CD4-positive, alpha-beta memory T cell (primary cell): ENCODE results near the gene MITF. TPM values are rescaled to one million over a fixed set of nuclear protein-coding genes. Genes with fewer than 3 reads are reported as not detected.

Experiments
- CTCF ChIA-PET: fragments of 350-600 bp; sonication (Branson Sonifier 250); formaldehyde crosslinking; loops from one replicate; lab custom pipeline; 2021; ENCODE audit warnings: inconsistent platforms; ENCODE audit not compliant: partially characterized antibody; lab: Charles Lee
- POLR2A ChIA-PET: fragments of 350-600 bp; sonication (Branson Sonifier 250); formaldehyde crosslinking; loops from one replicate; lab custom pipeline; 2021; ENCODE audit not compliant: partially characterized antibody; lab: Charles Lee
- DNase-seq, 5 donors: peaks; one replicate each; pipeline versions ENCODE4 v3.0.0 to v3.0.0-alpha.2; 2020 to 2022; ENCODE audit warnings: mixed read lengths in 1 of 5
- H3K27ac ChIP-seq: one replicate; pipeline ENCODE4 v1.7.0; 2013; ENCODE audit warnings: low read depth, low read length
- H3K27me3 ChIP-seq: 2 replicates; pipeline ENCODE4 v1.7.0; 2013; ENCODE audit warnings: mild to moderate bottlenecking, low read length, moderate library complexity; ENCODE audit not compliant: insufficient read depth
- H3K36me3 ChIP-seq: 2 replicates; pipeline ENCODE4 v1.7.0; 2013; ENCODE audit warnings: mild to moderate bottlenecking, low read length, moderate library complexity; ENCODE audit not compliant: insufficient read depth
- H3K4me1 ChIP-seq: 2 replicates; pipeline ENCODE4 v1.7.0; 2013; ENCODE audit warnings: mild to moderate bottlenecking, low read length, moderate library complexity; ENCODE audit not compliant: insufficient read depth
- H3K4me3 ChIP-seq, 2 donors: one replicate each; pipeline ENCODE4 v1.7.0; 2013; ENCODE audit warnings: low read length in 2 of 2, mild to moderate bottlenecking in 1 of 2
- H3K9me3 ChIP-seq, 2 donors: one replicate each; pipeline ENCODE4 v1.7.0; 2013; ENCODE audit warnings: low read length in 2 of 2, control low read depth in 1 of 2; ENCODE audit not compliant: control insufficient read depth in 1 of 2
- H3K27ac Mint-ChIP-seq, 7 donors: one replicate each; pipeline ENCODE4 v1.8.0; 2020 to 2021; ENCODE audit warnings: mixed read lengths in 7 of 7, mild to moderate bottlenecking in 6 of 7, inconsistent platforms in 3 of 7, moderate library complexity in 3 of 7
- H3K27me3 Mint-ChIP-seq, 2 donors: one replicate each; pipeline ENCODE4 v1.8.0; 2020 to 2021; ENCODE audit warnings: mixed read lengths in 2 of 2
- H3K36me3 Mint-ChIP-seq, 2 donors: one replicate each; pipeline ENCODE4 v1.8.0; 2020 to 2021; ENCODE audit warnings: mixed read lengths in 2 of 2, inconsistent platforms in 1 of 2, mild to moderate bottlenecking in 1 of 2
- H3K4me1 Mint-ChIP-seq, 4 donors: one replicate each; pipeline ENCODE4 v1.8.0; 2020 to 2021; ENCODE audit warnings: mixed read lengths in 4 of 4, mild to moderate bottlenecking in 1 of 4
- H3K4me3 Mint-ChIP-seq, 8 donors: one replicate each; pipeline ENCODE4 v1.8.0; 2020 to 2021; ENCODE audit warnings: mixed read lengths in 8 of 8, mild to moderate bottlenecking in 7 of 8, moderate library complexity in 6 of 8, inconsistent platforms in 3 of 8
- H3K9me3 Mint-ChIP-seq, 8 donors: one replicate each; pipeline ENCODE4 v1.8.0; 2020 to 2021; ENCODE audit warnings: mixed read lengths in 8 of 8, mild to moderate bottlenecking in 5 of 8, inconsistent platforms in 3 of 8, moderate library complexity in 1 of 8
- intact Hi-C: fragments of 100-400 bp; cut with micrococcal nuclease; formaldehyde crosslinking; loops from one replicate; pipeline ENCODE4 v1.15.1; 2023
- polyA plus RNA-seq, 2 donors: library from polyadenylated mRNA; unstranded; fragments of 300-500 nt; fragmentation: Illumina TruSeq; gene quantifications; one replicate each; pipeline ENCODE4 v1.2.3, GENCODE V29; 2021
- total RNA-seq, 2 experiments: library from RNA; stranded (reverse); gene quantifications; one replicate each; pipeline ENCODE4 v1.2.3, GENCODE V29; 2021

MITF gene
- total and polyA plus RNA-seq, 4 experiments from 2014 or later: 0.80 to 1.5 TPM; not detected in 2

DNA sequence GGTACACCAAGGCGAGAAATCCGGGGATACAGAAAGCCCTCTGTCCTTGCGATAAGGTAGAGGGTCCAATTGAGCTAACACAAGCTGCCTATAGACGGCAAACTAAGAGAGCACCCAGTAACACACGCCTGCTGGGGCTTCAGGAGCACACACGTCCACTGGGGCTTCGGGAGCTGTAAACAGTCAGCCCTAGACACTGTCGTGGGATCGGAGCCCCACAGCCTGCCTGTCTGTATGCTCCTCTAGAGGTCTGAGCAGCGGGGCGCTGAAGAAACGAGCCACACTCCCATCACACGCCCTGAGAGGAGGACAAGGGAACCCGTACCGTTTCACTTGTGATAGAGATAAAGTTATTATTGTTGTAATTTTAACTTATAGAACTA, 260.8 kb downstream of the MITF start:
- Mint-ChIP-seq H3K4me3 (no peak overlapping the region), H3K27ac (no peak overlapping the region), H3K9me3 (peaks cover 0 to 3% (median 0%) of the 10 kb centered on the region in 8 donors), H3K4me1 (no peaks in the 10 kb centered on the region), H3K27me3 (no peaks in the 10 kb centered on the region), H3K36me3 (no peaks in the 10 kb centered on the region)
- Histone ChIP-seq H3K9me3 (no peaks in the 10 kb centered on the region), H3K27ac (no peak overlapping the region), H3K4me3 (no peak overlapping the region), H3K36me3 (no peaks in the 10 kb centered on the region), H3K27me3 (no peaks in the 10 kb centered on the region), H3K4me1 (no peaks in the 10 kb centered on the region)
- intact Hi-C loops: no loop called here
- ChIA-PET CTCF (no interaction called here), POLR2A (no interaction called here)
- no peak for DNase-seq

DNA sequence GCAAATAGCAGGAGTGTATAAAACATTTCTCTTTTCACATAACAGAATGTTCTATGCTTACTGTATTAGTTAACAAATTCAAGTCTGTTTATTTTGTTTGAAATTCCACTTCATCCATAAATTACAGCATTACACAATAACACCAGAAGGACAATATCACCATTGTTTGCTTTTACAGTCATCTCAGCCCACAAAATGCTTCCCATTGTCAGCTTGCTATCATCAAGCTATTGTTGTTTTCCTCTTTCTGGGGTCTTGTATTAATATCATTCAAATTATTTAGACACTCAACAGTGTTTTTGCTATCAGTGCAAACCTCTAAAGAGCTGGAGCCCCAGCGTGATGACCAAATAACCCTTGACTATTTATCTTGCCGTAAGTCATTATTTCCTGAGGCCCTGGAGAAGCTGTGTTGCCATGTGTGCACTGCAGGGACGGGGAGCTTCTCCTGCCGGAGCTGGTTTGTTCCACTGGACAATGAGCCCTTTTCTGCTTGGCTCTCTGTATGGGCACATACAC, 261.4 kb downstream of the MITF start:
- no peaks in the 10 kb centered on the region for H3K36me3 ChIP-seq
- H3K36me3 Mint-ChIP-seq: no peaks in the 10 kb centered on the region
- H3K9me3 ChIP-seq: no peaks in the 10 kb centered on the region
- H3K9me3 Mint-ChIP-seq: peaks cover 0 to 3% (median 0%) of the 10 kb centered on the region in 8 donors
- no peak overlapping the region for H3K27ac Mint-ChIP-seq
- H3K4me3 ChIP-seq: no peak overlapping the region
- H3K27me3 Mint-ChIP-seq: no peaks in the 10 kb centered on the region
- CTCF ChIA-PET: no interaction called here
- no peaks in the 10 kb centered on the region for H3K4me1 Mint-ChIP-seq
- H3K27me3 ChIP-seq: no peaks in the 10 kb centered on the region
- no peak overlapping the region for H3K4me3 Mint-ChIP-seq
- intact Hi-C loops: no loop called here
- H3K4me1 ChIP-seq: no peaks in the 10 kb centered on the region
- no peak overlapping the region for H3K27ac ChIP-seq
- POLR2A ChIA-PET: no interaction called here
- no peak for DNase-seq

DNA sequence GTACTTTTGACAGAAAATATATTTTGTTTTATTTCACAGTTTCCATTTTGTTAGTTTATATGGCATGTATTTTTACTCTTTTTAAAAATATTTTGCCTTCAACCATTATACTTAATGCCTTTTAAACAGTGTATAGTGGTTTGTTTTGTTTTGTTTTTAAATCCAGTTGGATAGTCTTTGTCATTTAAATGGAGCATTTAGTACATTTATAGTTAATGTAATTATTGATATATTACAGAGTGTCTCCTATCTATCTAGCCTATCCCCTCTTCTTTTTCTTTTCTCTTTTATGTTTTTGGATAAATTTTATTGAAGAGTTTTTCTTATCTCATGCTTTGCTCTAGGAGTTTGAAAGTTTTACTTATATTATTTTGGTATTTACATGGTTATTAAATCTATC, 263.9 kb downstream of the MITF start:
- ChIA-PET CTCF (no interaction called here), POLR2A (no interaction called here)
- H3K27ac Mint-ChIP-seq: no peak overlapping the region
- Histone ChIP-seq H3K4me3 (no peak overlapping the region), H3K9me3 (no peaks in the 10 kb centered on the region), H3K27ac (no peak overlapping the region), H3K27me3 (no peaks in the 10 kb centered on the region), H3K4me1 (no peaks in the 10 kb centered on the region), H3K36me3 (no peaks in the 10 kb centered on the region)
- no peaks in the 10 kb centered on the region for H3K27me3 Mint-ChIP-seq
- peaks cover 0 to 8% (median 0%) of the 10 kb centered on the region in 8 donors for H3K9me3 Mint-ChIP-seq
- no peak for DNase-seq
- intact Hi-C loops: no loop called here
- H3K4me3 Mint-ChIP-seq: no peak overlapping the region
- H3K4me1 Mint-ChIP-seq: no peaks in the 10 kb centered on the region
- no peaks in the 10 kb centered on the region for H3K36me3 Mint-ChIP-seq

DNA sequence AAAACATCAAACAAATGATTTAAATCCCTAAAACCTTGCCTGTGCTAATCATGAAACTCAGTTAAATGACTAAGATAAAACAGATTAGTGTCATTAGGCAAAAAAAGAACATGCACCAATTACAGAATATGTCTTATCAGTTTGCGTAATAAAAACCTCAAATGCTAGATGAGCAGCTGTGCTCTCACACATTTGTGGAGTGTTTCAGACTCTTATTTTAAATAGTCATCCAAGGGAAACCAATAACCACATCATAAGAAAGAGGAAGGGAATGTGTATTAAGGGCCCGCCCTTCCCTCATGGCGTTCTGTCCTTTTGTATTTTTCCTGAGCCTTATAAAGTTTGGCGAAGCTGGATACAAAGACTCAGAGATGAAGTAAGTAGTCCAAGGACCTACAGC, 266.8 kb downstream of the MITF start:
- H3K4me3 Mint-ChIP-seq: no peak overlapping the region
- no peaks in the 10 kb centered on the region for H3K36me3 Mint-ChIP-seq
- H3K27ac ChIP-seq: no peak overlapping the region
- no peaks in the 10 kb centered on the region for H3K36me3 ChIP-seq
- no peaks in the 10 kb centered on the region for H3K4me1 Mint-ChIP-seq
- no peaks in the 10 kb centered on the region for H3K27me3 Mint-ChIP-seq
- ChIA-PET POLR2A (no interaction called here), CTCF (no interaction called here)
- no peaks in the 10 kb centered on the region for H3K4me1 ChIP-seq
- peaks cover 0 to 10% (median 3%) of the 10 kb centered on the region in 8 donors for H3K9me3 Mint-ChIP-seq
- no peak overlapping the region for H3K27ac Mint-ChIP-seq
- H3K4me3 ChIP-seq: no peak overlapping the region
- intact Hi-C loops: no loop called here
- no peaks in the 10 kb centered on the region for H3K9me3 ChIP-seq
- no peaks in the 10 kb centered on the region for H3K27me3 ChIP-seq
- DNase-seq: no peak

DNA sequence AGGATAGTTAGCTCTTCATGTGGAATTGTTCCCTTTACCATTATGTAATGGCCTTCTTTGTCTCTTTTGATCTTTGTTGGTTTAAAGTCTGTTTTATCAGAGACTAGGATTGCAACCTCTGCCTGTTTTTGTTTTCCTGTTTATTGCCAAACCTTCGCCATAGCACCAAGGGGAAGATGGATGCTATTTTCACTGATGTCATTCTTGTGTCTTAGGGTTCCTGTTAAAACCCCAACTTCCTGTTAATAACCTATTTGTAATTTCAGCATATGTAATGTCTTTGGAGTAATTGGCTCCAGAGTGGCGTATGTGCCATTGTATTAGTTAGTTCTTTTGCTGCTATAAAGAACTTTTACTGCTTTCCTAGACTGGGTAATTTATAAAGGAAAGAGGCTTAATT, 271.1 kb downstream of the MITF start:
- Histone ChIP-seq H3K27me3 (no peaks in the 10 kb centered on the region), H3K4me1 (no peaks in the 10 kb centered on the region), H3K27ac (no peak overlapping the region), H3K9me3 (no peaks in the 10 kb centered on the region), H3K4me3 (no peak overlapping the region), H3K36me3 (no peaks in the 10 kb centered on the region)
- intact Hi-C loops: no loop called here
- no peak overlapping the region for H3K27ac Mint-ChIP-seq
- no peak for DNase-seq
- H3K27me3 Mint-ChIP-seq: no peaks in the 10 kb centered on the region
- peaks cover 0 to 12% (median 4%) of the 10 kb centered on the region in 8 donors for H3K9me3 Mint-ChIP-seq
- POLR2A ChIA-PET: no interaction called here
- H3K36me3 Mint-ChIP-seq: no peaks in the 10 kb centered on the region
- H3K4me3 Mint-ChIP-seq: peak overlapping the region in 1 of 8 donors; percentile 3
- no peaks in the 10 kb centered on the region for H3K4me1 Mint-ChIP-seq
- CTCF ChIA-PET: no interaction called here

DNA sequence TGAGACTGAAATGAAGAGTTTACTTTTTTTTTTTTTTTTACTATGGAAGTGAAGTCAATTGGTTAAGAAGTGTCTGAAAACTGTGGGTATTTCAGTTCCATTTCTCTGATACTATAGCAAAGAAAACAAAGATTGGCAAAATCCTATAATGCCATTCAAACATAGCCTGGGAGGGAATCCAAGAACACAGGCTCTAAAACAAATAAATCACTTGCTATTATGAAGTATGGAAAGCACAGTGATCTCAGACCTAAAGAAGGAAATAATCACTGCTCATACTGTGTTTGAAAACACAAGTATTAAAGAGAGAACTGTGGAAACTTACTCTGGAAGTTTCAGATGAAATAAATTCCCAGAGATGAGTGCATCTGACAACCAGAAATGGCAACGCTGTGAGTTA, 272.3 kb downstream of the MITF start:
- Mint-ChIP-seq H3K4me3 (no peak overlapping the region), H3K27ac (no peak overlapping the region), H3K9me3 (peaks cover 0 to 17% (median 5%) of the 10 kb centered on the region in 8 donors), H3K4me1 (no peaks in the 10 kb centered on the region), H3K36me3 (no peaks in the 10 kb centered on the region), H3K27me3 (no peaks in the 10 kb centered on the region)
- intact Hi-C loops: no loop called here
- no peaks in the 10 kb centered on the region for H3K36me3 ChIP-seq
- no peaks in the 10 kb centered on the region for H3K27me3 ChIP-seq
- no peak overlapping the region for H3K27ac ChIP-seq
- no peak for DNase-seq
- CTCF ChIA-PET: no interaction called here
- H3K9me3 ChIP-seq: no peaks in the 10 kb centered on the region
- no peaks in the 10 kb centered on the region for H3K4me1 ChIP-seq
- POLR2A ChIA-PET: no interaction called here
- no peak overlapping the region for H3K4me3 ChIP-seq
